Calu3 (cell line): ENCODE data around the gene ARHGAP6. TPM values are rescaled to one million over a fixed set of nuclear protein-coding genes. Genes with fewer than 3 reads are reported as not detected.
"Not testable (repeated sequence)": the region's sequence is repeated elsewhere in the genome, so short reads cannot be mapped to it uniquely, and the experiment has no call there.

Source experiments
- BruUV-seq: library from RNA; stranded (reverse); fragments of 400-500 nt; replicated peaks from 2 replicates; lab custom pipeline; 2021; lab: Mats Ljungman, UMichigan
- CTCF ChIA-PET: fragments of 300-600 bp; sonication (Branson Sonifier 250); formaldehyde crosslinking; loops from one replicate; lab custom pipeline; 2022; ENCODE audit warnings: antibody characterized with exemption; lab: Charles Lee
- DNase-seq: peaks from one replicate; pipeline ENCODE4 v3.0.0; 2022
- H3K27ac Mint-ChIP-seq: one replicate; pipeline ENCODE4 v1.8.0; 2022; ENCODE audit warnings: mixed read lengths; ENCODE audit not compliant: unreplicated experiment
- H3K27me3 Mint-ChIP-seq: one replicate; pipeline ENCODE4 v1.8.0; 2022; ENCODE audit warnings: mixed read lengths; ENCODE audit not compliant: unreplicated experiment
- H3K36me3 Mint-ChIP-seq: one replicate; pipeline ENCODE4 v1.8.0; 2022; ENCODE audit warnings: mild to moderate bottlenecking, moderate library complexity, mixed read lengths; ENCODE audit not compliant: insufficient read depth, unreplicated experiment
- H3K4me1 Mint-ChIP-seq: one replicate; pipeline ENCODE4 v1.8.0; 2022; ENCODE audit warnings: mild to moderate bottlenecking, low read depth, mixed read lengths; ENCODE audit not compliant: unreplicated experiment
- H3K4me3 Mint-ChIP-seq: one replicate; pipeline ENCODE4 v1.8.0; 2022; ENCODE audit warnings: mild to moderate bottlenecking, low read depth, moderate library complexity, mixed read lengths; ENCODE audit not compliant: unreplicated experiment
- H3K9me3 Mint-ChIP-seq: one replicate; pipeline ENCODE4 v1.8.0; 2022; ENCODE audit warnings: low read depth, mixed read lengths; ENCODE audit not compliant: unreplicated experiment
- intact Hi-C: fragments of 100-400 bp; cut with micrococcal nuclease; formaldehyde crosslinking; loops from one replicate; pipeline ENCODE4 v1.10.0; 2022; ENCODE audit not compliant: unreplicated experiment
- total RNA-seq: library from RNA; stranded (reverse); gene quantifications from 2 replicates; pipeline ENCODE4 v1.2.3, GENCODE V29; 2022
- TF ChIP-seq, protein P1 (sequence below): fragments of 200-600 bp; IDR thresholded peaks from one replicate; pipeline ENCODE4 v1.8.0; 2022; ENCODE audit warnings: antibody characterized with exemption; ENCODE audit not compliant: unreplicated experiment

The ARHGAP6 gene
- total RNA-seq, 1 experiment from 2014 or later: not detected

DNA sequence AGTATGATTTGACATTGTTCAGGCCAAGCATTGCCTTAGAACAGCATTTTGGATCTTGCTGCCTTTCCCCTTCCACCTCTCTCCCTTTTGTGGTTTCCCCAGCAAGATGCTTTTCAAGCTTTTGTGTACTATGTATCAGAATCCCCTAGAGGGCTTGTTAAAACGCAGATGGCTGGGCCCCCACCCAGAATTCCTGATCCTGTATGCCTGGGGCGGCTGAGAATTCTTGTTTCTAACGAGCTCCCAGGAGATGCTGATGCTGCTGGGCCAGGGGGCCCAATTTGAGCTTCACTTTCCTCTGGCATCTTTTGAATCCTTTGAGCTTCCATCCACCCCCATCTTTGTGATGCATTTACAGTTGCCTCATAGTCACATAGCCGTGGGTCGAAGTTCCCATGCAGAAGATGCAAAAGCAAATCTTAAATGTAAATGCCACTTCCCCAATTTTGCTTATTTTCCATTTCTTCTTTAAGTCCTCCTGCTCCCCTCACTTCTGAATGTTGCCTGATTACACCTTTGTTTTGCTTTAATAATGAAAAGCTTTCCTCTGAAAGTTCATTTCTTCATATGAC, 536.1 kb downstream of the ARHGAP6 start:
- intact Hi-C loops: no loop called here
- CTCF ChIA-PET: no interaction called here
- no TSS peak for BruUV-seq
- peaks cover 2% of the 10 kb centered on the region for H3K9me3 Mint-ChIP-seq
- TF ChIP-seq, protein P1, sequence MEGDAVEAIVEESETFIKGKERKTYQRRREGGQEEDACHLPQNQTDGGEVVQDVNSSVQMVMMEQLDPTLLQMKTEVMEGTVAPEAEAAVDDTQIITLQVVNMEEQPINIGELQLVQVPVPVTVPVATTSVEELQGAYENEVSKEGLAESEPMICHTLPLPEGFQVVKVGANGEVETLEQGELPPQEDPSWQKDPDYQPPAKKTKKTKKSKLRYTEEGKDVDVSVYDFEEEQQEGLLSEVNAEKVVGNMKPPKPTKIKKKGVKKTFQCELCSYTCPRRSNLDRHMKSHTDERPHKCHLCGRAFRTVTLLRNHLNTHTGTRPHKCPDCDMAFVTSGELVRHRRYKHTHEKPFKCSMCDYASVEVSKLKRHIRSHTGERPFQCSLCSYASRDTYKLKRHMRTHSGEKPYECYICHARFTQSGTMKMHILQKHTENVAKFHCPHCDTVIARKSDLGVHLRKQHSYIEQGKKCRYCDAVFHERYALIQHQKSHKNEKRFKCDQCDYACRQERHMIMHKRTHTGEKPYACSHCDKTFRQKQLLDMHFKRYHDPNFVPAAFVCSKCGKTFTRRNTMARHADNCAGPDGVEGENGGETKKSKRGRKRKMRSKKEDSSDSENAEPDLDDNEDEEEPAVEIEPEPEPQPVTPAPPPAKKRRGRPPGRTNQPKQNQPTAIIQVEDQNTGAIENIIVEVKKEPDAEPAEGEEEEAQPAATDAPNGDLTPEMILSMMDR: no peak
- no peak for DNase-seq
- H3K27ac Mint-ChIP-seq: no peak overlapping the region
- no peaks in the 10 kb centered on the region for H3K36me3 Mint-ChIP-seq
- no peaks in the 10 kb centered on the region for H3K27me3 Mint-ChIP-seq
- H3K4me1 Mint-ChIP-seq: no peaks in the 10 kb centered on the region
- H3K4me3 Mint-ChIP-seq: no peak overlapping the region

DNA sequence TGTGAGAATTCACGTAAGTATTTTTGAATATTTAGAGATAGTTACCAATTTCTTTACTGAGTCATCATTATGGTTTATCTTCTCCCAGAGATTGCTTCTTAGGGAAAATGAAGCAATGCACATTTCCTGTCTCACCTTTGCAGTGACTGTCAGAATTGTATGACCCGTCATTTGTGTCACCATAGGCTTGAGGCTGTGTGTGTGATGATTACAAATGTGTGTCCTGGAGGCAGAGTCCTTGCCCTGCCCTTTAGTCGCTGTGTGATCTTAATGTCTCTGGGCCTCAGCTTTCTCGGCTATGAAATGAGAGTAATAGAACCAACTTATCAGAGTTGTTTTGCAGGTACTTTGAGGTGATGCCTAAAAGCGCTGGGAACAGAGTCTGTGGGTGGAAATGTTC, 540.7 kb downstream of the ARHGAP6 start:
- intact Hi-C loops: no loop called here
- H3K9me3 Mint-ChIP-seq: peaks cover 2% of the 10 kb centered on the region
- DNase-seq: no peak
- no peak overlapping the region for H3K27ac Mint-ChIP-seq
- no peaks in the 10 kb centered on the region for H3K4me1 Mint-ChIP-seq
- CTCF ChIA-PET: no interaction called here
- TF ChIP-seq, protein P1: no peak
- no TSS peak for BruUV-seq
- no peak overlapping the region for H3K4me3 Mint-ChIP-seq
- H3K27me3 Mint-ChIP-seq: no peaks in the 10 kb centered on the region
- H3K36me3 Mint-ChIP-seq: peaks cover 10% of the 10 kb centered on the region

DNA sequence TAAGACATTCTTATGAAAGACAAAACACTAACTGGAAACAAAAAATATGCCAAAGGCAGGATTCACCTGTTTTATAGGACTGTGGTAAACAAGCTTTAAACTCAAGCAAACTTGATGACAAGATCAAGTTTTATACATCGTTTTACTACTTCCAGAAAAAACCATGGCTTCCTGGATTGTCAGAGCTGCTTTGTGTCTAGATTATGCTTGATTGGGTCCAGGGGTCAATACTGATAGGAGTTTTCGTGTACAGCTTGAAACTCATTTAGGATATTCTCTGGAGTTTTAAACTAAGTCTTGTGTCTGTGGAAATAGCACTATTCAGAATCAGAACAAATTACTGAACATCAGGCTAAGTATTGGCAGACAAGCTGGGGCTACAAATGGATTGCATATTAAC, 541.6 kb downstream of the ARHGAP6 start:
- H3K27ac Mint-ChIP-seq: no peak overlapping the region
- peaks cover 2% of the 10 kb centered on the region for H3K9me3 Mint-ChIP-seq
- H3K4me3 Mint-ChIP-seq: no peak overlapping the region
- CTCF ChIA-PET: no interaction called here
- no peaks in the 10 kb centered on the region for H3K4me1 Mint-ChIP-seq
- intact Hi-C loops: no loop called here
- BruUV-seq: no TSS peak
- peaks cover 17% of the 10 kb centered on the region for H3K36me3 Mint-ChIP-seq
- TF ChIP-seq, protein P1: no peak
- no peaks in the 10 kb centered on the region for H3K27me3 Mint-ChIP-seq
- DNase-seq: no peak

DNA sequence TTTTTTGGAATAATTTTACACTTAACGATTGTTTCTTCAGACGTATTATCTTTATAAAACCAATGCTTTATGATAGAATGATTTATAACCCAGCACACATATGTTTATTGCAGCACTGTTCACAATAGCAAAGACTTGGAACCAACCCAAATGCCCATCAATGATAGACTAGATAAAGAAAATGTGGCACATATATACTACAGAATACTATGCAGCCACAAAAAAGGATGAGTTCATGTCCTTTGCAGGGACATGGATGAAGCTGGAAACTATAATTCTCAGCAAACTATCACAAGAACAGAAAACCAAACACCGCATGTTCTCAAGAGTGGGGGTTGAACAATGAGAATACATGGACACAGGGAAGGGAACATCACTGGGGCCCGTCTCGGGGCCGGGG, 542.6 kb downstream of the ARHGAP6 start:
- intact Hi-C loops, H3K4me3 Mint-ChIP-seq, DNase-seq, H3K9me3 Mint-ChIP-seq, H3K27ac Mint-ChIP-seq, H3K27me3 Mint-ChIP-seq, CTCF ChIA-PET, H3K4me1 Mint-ChIP-seq, BruUV-seq: not testable (repeated sequence)
- H3K36me3 Mint-ChIP-seq: peaks cover 17% of the 10 kb centered on the region

DNA sequence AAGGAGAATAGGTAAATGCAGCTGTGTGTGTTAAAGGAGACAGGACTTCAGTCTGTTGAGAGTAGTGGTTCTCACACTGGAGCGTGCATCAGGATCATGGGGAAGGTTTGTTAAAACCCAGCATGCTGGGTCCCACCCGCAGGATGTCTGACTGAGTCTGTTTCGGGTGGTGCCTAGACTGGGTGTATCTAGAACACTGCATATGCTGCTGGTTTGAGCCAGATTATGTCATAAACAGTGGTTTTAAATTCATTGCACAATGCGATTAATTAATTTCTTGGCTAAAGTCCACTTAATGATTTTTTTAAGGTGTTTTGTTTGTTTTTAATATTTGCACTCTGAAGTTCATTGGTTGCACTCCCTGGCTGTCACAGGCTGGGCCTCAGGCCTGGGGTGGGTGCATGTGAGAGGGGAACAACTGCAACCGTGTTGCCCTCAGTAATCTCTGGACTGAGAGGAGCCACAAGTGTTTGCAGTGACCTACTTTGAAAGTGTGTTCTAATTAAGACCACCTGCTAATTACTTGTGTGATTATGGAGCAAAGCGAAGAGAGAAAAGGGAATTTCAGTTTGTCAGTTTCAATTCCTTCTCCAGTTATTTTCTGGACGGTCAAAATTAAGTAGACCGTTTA, 546.3 kb downstream of the ARHGAP6 start:
- peaks cover 24% of the 10 kb centered on the region for H3K36me3 Mint-ChIP-seq
- CTCF ChIA-PET: no interaction called here

More for the DNA sequence above, 546.3 kb downstream of the ARHGAP6 start:
- BruUV-seq: no TSS peak
- no peak for DNase-seq
- Mint-ChIP-seq H3K4me3 (no peak overlapping the region), H3K9me3 (no peaks in the 10 kb centered on the region), H3K27ac (no peak overlapping the region), H3K4me1 (no peaks in the 10 kb centered on the region), H3K27me3 (no peaks in the 10 kb centered on the region)
- intact Hi-C loops: no loop called here
- TF ChIP-seq, protein P1: no peak
